GM10266 (cell line): ENCODE measurements around the gene CEACAM18.

Experiments used
- DNase-seq: peaks from one replicate; pipeline ENCODE4 v3.0.0; 2012; ENCODE audit errors: extremely low spot score
- TF ChIP-seq, protein P1 (sequence below): IDR thresholded peaks from 2 replicates; pipeline ENCODE4 v1.5.1; 2012; ENCODE audit warnings: mild to moderate bottlenecking, low read depth; ENCODE audit not compliant: control insufficient read depth, insufficient read depth; ENCODE audit errors: missing control alignments

CEACAM18 gene

DNA sequence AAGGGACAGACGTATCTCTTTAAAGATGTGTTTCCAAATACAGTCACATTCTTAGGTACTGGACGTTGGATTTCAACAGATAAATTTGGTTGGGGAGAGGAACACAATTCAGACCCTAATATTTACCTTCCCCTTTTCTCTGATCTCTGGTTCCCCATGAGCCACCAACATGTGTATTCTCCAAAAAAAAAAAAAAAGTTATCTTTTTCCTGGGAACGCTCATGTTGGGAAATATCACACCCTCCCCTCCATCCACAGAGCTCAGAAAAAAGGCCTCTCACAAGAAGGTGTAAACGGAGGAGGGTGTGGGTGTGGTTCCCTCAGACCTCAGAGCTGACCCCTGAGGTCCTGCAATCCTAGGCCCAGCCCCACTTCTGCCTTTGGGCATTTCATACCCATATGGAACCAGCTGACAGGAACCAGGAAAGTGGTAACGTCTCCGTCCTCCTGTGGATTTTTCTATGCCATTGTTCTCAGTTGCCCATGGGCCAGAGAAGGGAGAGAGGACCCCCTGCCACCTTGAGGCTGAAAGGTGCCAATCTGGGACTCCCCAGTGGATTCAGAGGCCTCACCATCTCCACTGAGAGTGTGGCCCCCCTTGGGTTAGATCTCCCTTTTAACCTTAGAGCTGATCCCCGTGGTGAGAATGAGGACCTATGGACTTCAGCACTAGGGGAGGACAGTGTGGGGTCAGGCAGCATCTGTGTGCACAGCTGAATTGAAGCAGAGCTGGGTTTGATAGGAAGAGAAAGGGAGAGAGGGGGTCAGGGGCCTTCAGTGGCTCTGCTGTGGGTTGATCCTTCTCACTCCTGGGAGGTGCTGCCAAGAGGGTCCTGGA, 31.7 kb downstream of the CEACAM18 start:
- TF ChIP-seq, protein P1, sequence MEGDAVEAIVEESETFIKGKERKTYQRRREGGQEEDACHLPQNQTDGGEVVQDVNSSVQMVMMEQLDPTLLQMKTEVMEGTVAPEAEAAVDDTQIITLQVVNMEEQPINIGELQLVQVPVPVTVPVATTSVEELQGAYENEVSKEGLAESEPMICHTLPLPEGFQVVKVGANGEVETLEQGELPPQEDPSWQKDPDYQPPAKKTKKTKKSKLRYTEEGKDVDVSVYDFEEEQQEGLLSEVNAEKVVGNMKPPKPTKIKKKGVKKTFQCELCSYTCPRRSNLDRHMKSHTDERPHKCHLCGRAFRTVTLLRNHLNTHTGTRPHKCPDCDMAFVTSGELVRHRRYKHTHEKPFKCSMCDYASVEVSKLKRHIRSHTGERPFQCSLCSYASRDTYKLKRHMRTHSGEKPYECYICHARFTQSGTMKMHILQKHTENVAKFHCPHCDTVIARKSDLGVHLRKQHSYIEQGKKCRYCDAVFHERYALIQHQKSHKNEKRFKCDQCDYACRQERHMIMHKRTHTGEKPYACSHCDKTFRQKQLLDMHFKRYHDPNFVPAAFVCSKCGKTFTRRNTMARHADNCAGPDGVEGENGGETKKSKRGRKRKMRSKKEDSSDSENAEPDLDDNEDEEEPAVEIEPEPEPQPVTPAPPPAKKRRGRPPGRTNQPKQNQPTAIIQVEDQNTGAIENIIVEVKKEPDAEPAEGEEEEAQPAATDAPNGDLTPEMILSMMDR, result no peak
- no peak for DNase-seq

DNA sequence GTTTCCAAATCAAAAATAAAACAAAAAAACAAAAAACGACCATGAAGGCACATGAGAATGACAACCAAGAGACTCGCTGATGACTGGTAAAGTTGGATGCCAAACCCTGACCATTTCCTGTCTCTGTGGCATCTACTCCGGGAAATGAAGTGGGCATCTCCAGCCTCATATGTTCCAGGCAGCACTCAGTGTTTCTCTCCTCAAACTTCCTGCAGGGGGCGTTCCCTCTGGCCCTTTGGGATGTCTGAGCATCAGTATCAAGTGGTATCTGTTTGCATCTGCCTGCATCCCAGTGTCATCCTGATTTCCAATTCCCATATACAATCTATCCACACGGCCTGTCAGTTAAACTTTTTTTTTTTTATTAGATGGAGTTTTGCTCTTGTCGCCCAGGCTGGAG, 33.0 kb downstream of the CEACAM18 start:
- DNase-seq, result no peak
- TF ChIP-seq, protein P1, result peak; percentile 33

DNA sequence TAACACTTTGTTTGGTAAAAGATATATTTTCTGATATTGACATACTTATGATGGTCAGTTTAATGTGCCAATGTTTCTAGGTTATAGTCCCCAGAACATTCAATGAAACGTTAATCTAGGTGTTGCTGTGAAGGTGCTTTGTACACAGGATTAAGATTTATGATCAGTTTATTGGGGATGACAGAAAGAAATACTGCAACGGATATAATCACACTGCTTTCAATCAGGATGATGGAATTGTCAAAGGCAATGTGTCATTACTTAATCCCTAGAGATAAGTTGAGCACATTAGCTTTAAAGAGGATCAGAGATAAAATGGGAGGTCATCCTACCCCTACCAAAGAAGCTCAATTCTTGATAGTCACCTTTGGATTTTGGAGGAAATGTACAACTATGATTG, 35.6 kb downstream of the CEACAM18 start:
- DNase-seq, result no peak
- TF ChIP-seq, protein P1, result no peak

DNA sequence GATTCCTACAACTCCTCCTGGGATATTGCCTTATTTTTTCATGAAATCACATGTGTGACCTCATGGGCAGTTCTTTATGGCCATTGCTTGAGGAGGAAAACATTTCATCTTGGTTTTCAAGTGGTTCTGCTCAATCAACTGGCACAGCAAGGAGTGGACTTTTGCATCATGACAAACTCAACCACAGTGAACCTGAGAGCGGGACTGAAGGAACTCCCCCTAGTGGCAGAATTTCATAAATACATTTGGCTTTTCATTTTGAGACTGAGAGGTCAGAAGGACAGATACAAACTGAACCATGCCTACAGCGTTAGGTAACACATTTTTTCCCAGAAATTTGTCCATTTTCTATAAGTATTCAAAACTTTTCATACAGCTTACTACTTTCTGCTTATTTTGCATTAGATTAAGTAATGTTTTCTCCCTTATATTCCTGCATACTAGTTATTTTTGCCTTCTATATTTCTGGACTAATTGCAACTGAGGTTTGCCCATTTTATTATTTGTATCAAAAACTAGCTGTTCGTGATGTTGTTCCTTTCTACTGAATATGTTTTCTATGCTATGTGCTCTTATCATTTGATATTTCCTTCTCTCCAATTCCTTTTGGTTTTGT, 36.6 kb downstream of the CEACAM18 start:
- TF ChIP-seq, protein P1, result peak; percentile 78
- peak; percentile 64 for DNase-seq

DNA sequence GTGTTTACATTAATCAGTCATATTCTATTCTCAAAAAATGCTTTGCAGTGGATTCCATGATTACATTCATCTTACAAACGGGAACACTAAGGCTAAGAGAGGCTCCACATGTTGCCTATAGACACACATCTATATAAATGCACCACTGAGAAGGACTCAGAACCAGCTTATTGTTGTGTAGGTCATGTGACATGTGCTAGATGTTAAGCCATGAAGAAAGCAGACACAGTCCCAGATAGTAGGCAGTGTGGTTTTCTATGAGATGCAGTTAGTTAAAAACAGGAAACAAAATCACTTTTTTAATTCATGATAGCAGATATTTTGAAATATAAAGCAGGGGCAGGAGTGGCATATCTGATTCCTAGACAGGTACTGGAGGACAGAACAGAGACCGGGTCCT, 42.4 kb downstream of the CEACAM18 start:
- DNase-seq, result no peak
- TF ChIP-seq, protein P1, result no peak

DNA sequence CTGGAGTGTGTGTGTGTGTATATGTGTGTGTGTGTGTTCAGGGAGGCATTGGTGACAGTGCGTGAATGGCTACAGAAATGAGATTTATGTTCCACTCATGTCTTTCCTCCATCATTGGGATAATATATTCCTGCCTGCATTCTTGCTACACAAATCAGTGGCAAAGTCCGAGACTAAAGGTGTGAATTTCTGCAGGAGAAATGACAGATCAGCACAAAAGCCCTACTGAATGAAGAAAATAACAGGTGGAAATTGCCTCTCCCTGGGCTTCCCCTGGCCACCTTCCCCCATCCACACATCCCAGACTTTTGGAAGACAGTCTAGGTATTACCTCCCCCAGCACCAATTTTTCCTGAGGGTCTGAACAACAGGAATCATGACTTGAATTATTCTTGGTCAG, 43.0 kb downstream of the CEACAM18 start:
- DNase-seq, result no peak
- TF ChIP-seq, protein P1, result no peak

DNA sequence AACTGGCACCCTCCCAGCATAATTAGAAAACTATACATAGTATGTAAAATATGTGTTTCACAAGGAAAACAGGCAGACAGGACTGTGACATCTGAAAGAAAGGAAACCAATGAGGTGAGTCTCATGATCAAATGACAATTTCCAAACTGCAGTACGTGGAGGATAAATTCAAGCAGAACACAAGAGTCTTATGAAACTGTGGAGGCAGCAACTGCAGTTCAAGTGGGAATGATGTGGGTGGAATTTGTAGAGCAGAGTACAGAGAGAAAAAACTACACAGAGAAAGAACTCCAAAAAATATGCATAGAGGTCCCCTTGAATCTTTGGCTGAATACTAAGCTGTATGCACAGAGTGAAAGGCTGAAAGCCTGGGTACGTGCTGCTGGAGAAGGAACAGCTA, 43.4 kb downstream of the CEACAM18 start:
- TF ChIP-seq, protein P1, result no peak

More for the DNA sequence above, 43.4 kb downstream of the CEACAM18 start:
- no peak for DNase-seq
